CD4-positive, alpha-beta T cell treated with Interleukin-4 for 4 hours (primary cell): ENCODE data around the gene GRK6.

ENCODE experiments used
- DNase-seq: peaks from one replicate; pipeline ENCODE4 v3.0.0-alpha.2; 2020

The GRK6 gene

DNA sequence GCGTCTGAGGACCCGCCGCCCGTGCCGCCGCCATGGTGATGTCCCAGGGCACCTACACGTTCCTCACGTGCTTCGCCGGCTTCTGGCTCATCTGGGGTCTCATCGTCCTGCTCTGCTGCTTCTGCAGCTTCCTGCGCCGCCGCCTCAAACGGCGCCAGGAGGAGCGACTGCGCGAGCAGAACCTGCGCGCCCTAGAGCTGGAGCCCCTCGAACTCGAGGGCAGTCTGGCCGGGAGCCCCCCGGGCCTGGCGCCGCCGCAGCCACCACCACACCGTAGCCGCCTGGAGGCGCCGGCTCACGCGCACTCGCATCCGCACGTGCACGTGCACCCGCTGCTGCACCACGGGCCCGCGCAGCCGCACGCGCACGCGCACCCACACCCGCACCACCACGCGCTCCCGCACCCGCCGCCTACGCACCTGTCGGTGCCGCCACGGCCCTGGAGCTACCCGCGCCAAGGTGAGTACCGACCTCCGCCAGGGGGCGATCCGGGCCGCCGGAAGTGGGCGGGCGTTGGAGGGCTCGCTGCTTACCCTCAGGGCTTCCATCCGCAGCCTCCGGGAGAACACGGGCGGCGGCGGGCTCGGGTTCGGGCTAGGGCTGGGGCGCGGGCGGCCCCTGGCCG lies 28.7 kb downstream of the GRK6 start:
- peak; percentile 88 for DNase-seq

DNA sequence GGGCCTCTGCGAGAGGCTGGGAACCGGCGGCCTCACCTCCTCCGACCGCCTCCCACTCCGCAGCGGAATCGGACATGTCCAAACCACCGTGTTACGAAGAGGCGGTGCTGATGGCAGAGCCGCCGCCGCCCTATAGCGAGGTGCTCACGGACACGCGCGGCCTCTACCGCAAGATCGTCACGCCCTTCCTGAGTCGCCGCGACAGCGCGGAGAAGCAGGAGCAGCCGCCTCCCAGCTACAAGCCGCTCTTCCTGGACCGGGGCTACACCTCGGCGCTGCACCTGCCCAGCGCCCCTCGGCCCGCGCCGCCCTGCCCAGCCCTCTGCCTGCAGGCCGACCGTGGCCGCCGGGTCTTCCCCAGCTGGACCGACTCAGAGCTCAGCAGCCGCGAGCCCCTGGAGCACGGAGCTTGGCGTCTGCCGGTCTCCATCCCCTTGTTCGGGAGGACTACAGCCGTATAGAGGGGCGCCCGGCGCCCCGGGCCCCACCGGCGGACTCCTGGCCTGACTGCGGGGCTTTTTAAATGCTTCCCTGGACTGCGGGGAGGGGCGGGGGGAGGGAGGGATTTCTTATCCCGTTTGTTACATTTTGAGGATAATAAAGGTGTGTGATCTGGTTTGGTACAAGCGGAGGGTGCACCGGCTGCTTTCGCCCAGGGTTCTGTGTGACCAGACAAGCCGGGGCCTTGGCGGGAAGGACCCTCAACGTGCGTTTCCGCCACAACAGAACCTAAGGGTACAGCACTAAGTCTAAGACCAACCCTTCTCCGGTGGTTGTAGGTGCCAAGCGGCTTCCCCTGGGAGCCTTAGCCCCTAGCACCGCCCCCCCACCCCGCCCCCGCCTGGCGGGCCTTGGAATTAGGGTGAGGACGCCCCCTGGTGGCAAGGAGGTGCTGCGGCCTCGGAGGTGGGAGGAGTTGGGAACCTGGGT lies 29.4 kb downstream of the GRK6 start:
- peak; percentile 89 for DNase-seq

DNA sequence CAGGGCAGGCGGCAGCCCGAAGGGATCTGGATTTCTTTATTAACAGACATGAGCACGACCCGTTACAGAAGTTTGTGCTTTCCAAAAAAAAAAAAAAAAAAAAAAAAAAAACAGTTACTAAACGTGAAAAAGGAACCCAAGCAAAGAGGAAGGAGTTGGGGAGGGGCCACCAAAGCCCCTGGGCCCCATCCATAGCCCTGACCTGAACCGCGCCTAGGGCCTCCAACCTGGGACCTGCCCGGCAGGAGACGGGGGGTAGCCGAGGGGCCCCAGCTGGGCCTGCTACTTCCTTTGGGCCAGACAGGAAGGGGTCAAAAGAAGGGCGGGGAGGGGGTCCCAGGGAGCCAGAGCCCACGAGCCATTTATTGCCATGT lies 30.1 kb downstream of the GRK6 start:
- no peak for DNase-seq

DNA sequence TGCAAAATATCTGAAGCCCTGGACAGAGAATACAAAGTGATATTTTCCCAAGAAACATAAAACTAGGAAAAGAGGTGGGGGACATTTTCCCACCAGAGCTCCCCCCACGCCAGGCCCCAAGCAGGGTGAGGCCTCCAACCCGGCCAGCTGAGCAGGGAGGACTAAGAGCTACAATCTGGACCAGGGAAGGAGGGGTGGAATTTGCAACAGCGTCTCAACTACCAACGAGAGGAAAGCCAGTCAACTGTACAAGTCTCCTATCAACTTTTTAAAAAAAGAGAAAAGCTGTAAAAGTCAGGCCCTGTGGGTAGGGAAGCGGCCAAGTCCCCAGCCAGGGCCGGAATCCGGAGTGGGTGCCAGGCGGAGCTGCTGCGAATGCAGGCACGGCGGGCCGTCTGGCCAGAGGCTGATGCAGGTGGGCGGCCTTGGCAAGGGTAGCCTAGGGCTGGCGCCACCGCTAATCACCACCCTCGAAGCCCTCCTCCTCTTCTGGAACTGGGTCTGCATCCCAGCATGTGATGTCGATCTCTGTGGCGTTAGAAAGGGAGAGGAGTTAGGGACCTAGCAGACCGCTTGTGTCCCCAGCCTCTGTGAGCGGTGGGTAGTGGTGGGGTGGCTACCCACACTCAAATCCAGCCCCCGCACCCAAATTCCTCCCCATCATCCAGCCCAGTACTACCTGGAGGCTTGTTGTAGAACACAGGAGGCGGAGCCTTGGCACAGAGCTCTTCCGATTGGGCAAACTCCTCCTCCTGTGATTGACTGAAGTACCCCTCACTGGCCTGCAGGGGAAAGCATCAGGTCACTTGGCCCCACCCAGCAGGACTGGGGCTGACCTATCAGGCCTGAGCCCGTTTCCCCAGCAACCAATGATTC lies 30.7 kb downstream of the GRK6 start:
- peak; percentile 62 for DNase-seq

DNA sequence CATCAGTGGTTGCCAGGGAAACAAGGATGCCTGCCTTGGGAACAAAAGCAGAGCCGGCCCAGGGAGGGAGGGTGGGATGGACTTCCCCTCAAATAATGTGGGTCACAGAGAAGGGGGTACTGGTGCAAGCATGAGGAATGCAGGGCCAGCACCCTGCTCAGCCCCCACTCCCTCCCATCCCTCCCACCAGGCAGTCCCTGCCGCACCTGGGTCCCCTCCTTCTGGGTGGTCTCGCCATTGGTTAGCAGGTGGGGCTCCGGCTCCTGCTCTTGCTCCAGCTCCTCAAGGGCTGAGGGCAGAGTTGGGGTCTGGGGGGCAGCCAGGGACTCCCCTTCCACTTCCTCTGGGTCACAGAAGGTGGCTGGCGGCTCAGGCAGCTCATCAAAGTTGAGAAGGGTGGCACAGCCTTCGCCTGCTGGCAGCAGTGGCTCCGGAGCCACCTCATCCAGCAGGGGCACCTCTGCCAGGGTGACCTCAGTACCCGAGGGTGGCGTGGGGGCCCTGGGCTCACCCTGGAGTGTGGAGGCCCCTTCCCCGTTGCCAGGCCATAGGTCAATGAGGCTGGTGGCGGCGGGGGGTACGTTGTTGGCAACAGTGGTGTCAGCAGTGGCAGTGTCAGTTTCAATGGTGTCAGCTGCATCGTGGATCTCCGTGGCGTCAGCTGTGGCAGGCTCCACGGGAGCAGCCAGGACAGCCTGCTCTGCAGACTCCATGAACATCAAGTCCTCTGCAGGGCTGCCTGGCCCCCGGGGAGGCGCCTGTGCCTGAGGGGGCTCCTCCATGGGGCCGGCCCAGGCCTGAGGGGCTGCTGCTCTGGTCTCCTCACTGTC lies 31.6 kb downstream of the GRK6 start:
- DNase-seq = no peak

DNA sequence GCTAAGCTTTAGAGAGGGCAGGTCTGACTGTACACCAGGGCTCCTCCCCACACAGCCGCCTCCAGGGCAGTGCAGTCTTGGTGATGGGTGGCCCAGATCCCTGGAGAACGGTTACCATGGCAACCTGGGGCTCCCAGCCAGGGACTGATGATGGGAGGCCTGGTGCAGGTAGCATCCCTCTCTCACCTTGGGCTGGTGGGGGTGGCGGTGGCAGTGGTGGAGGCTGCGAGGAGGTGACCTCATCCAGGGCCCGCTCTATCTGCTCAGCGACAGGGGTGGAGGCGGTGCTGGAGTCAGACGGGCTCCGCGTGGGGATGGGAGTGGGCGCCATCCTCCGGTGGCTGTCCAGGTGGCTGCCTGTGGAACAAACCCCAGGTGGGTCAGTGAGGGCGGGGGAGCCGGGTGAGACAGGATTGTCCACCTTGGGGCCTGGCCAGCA lies 32.5 kb downstream of the GRK6 start:
- DNase-seq = no peak

DNA sequence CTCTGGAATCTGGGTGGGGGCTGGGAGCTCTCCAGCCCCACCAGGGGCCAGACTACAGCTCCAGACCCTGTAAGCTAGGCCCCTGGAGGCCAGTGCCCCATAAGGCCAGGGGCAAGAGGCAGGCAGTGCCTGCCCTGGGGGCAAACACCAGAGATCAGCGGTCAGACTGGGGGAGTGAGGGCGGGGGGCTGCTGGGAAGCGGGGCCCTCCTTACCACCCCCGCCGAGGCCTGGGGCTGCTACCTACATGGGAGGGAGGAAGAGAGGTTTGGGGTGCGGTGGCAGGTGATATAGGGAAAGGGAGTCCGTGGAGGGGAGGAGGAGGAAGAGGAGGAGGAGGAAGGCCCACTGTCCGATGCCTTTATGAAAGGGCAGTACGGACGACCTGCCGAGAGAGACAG lies 32.9 kb downstream of the GRK6 start:
- no peak for DNase-seq

DNA sequence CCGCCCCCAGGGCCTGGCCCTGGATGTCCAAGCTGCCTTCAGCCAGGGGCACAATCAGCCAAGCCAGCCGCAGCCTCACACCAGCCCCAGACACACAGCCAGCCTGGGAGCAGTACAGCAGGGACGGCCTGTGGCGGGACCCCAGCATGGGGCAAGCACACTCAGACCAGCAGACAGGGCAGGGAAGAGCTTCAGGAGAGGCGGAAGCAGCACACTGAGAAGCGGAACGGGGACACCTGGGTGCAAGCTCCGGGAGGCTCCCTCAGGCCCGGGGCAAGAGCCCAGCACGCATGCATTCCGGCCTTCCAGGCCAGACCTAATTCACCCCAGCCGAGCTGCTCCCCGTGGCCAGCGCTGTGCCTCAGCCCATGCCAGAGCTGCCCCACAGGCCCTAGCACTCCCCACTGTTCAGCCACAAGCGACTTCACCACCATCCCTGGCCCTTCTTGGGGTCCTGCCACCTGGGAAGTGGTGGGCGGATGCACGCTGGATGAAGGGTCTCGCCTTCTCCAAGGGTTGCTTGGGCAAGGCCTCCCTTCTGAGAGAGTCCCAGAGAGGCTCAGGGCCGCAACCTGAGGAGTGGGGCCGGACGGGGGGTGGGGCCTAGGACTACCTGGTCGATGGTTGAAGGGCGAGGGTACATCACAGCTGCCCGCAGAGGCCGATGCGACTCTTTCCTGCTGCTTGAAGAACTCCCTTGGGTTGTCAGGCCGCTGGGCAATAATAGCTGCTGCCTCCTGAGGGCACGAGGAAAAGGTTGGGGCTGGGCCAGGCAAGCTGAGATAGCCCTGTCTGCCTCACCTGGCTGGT lies 33.5 kb downstream of the GRK6 start:
- DNase-seq = no peak

DNA sequence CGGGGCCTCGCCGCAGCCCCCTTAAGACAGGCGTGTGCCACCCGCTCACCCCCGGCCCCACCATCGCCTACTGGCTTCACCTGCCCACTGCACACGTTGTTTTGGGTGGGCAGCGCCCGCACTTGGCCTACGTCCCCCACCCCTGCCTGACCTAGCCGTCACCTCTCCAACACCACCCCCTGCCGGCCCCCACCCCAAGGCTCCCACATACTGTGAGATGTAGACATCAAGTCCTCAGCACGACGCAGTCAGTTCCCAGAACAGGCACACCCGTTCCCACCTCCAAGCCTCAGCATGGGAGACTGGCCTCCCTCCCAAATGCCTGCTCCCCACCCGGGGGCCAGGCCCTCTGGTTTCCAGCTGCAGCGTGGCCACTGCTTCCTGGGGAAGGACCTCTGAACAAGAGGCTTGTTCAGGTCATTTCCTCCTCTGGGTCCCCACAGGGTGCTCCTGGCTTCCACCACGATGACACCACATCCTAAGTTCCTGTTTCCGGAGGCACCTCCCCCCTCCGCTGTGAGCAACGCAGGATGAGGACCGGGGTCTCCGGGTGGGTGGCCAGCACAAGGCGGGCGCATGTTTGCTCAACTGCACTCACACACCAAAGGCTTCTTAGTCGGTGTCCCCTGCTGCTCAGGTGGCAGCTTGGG lies 35.7 kb downstream of the GRK6 start:
- DNase-seq = no peak

DNA sequence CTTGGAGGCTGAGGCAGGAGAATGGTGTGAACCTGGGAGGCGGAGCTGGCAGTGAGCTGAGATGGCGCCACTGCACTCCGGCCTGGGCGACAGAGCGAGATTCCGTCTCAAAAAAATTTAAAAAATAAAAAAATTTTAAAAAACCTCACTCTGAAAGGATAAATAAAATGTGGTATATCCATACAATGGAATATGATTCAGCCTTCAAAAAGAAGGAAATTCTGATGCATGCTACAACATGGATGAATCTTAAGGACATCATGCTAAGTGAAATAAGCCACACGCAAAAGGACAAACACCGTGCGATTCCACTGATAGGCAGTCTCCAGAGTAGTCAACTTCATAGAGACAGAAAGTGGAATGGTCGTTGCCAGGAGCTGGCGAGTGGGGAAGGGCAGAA lies 38.6 kb downstream of the GRK6 start:
- no peak for DNase-seq

DNA sequence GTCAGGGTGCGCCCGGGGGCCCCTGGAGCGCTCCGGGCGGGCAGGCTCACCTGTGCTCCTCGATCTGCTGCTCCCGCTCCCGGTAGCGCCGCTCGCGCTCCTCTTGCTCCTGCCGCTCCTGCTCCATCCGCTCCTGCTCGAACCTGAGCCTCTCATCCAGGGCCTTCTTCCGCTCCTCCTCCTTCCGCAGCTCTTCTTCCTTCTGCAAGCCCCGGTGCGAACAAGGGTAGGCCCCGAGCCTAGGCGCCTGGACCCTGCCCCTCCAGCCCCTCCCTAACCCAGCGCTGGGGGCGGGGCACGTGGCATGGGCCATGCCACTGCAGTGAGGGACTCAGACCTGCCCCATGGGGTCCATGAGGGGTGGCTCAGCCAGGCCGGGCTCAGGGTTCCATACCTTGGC lies 40.4 kb downstream of the GRK6 start:
- no peak for DNase-seq

DNA sequence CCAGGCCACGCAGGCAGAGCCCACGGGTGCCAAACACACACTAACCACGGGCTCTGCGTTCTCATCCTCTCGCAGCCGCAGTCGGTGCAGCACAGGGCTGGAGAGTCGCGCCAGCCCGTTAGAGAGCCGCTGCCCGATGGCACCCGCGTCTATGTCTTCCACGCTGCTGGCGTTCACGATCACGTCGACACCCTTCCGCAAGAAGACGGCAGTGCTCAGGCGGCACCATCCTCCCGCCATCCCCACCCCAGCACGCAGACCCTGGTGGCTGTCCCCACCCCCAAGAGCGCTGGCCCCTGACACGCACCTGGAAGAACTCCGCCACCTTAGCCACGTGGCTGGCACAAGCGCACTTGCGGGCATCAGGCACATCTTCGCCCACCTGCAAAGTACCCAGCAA lies 41.0 kb downstream of the GRK6 start:
- no peak for DNase-seq

DNA sequence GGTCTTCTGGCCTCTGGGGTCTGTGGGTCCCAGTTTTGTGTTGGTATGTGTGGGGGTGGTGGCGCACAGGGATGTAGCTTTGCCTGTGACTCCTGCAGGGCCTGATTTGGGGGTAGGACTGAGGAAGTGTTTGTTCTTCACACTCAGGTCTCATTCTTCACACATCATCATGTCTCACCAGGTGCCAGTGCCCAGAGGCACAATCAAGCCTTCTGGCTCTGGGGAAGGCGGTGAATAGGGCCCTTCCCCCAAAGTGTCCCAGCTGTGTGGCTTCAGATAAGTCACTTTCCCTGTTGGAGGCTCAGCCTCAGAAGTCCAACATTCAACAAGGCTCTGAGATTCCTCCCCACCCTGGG lies 41.8 kb downstream of the GRK6 start:
- DNase-seq = no peak

DNA sequence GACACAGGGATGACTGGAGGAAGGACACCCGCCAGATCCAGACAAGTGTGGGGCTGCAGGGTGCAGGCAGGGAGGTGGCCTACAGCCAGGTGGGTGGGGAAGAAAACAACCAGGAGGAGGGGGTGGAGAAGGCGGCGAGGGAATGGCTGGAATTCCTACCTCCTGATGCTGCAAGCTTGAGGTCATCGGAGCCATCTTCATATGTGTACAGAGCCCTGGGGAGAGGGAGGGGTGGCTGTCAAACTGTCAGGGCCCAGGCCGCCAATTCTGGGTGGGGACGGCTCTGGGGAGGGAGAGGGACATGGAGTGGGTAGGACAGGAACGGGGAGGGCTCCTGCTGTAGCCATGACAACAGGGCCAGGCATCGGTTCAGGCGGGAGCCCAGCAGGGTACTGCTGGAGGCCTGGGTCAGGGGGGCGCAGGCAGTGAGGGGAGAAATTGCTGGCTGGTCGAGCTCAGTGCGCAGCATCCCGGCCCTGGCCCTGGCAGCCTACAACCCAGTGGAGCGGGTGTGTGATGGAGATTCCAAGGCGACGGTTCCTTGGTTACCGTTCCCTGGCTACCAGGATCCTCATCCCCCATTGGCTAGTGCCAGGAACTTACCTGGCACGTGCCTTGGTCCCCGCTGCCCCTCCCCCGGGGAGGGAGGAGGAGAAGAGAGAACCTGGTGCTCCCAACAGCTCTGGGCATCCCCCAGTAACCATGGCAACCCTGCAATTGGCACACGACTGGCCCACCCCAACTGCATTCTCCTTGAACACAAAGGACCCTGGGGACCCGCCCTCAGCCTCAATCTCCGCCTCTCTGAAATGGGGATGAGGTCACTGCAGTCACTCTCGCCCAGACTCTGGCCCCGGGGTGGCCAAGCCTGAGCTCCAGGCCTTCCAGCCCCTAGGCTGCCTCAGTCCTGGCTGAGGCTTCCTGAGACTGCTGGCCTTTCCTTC lies 42.5 kb downstream of the GRK6 start:
- no peak for DNase-seq

DNA sequence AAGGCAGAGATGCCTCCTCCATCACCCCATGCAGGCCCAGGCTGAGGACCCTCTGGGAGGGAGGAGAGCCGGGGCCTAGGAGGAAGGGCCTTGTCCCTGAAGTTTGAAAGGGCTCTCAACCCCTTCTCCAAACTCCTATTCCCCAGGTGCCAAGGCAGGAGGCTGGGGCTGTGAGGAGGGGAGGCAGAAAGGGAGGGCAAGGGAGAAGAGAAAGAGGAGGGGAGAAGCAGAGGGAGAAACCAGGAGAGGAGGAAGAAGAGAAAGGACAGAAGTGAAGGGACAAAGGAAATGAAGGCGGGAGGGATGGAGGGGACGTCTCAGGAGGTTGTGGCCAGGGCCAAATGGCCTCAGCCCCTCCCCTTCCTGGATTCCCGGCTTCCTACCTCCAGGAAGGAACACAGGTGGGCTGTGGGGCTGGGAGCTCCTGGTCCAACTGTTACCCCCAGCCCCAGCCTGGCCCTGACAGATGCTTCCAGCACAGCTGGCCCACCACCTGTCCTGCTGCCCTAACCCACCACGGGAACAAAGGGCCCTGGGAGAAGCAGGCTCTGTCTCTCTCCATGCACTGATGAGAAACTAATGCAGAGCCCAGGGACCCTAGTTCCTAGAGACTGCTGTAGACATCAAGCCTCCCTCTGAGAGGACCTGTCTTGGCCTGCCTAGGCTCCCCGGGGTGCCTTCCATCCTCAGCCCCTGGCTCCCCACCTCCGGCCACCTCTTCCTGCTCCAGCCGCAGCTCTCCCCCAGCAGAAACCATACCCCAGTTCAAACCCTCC lies 43.5 kb downstream of the GRK6 start:
- DNase-seq = no peak

DNA sequence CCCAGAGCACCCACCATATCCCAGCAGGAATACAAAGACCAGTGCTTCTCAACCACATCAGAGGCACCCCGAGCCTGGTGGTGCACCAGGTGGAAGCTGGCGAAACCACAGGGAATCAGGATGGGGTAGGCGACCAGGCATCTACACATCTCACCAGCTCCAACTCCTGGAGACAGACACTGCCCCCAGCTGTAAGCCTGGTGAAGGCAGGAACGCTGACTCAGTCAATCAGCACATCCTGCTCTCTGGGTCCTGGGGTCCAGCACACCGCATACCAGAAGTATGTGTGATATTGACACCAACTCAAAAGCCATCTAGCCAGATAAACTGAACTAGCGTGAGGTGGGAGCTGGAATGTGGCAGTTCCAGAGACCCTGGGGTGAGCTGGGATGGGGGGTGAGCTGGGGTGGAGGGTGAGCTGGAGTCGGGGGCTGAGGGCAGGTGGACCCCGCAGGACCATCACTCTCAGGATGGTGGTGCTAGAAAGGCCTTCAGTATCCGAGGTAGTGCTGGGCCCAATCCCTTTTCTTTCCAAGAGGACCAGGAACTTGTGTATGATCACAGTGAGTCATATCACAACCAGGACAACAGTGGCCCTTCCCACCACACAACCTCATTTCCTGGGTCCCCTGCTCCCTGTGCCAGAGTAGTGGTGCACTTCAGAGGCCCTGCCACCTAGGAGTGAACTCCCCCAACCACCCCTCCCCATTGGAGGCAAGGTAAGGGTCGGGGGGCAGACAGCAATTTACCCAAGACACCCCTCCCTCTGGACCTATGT lies 44.5 kb downstream of the GRK6 start:
- no peak for DNase-seq

DNA sequence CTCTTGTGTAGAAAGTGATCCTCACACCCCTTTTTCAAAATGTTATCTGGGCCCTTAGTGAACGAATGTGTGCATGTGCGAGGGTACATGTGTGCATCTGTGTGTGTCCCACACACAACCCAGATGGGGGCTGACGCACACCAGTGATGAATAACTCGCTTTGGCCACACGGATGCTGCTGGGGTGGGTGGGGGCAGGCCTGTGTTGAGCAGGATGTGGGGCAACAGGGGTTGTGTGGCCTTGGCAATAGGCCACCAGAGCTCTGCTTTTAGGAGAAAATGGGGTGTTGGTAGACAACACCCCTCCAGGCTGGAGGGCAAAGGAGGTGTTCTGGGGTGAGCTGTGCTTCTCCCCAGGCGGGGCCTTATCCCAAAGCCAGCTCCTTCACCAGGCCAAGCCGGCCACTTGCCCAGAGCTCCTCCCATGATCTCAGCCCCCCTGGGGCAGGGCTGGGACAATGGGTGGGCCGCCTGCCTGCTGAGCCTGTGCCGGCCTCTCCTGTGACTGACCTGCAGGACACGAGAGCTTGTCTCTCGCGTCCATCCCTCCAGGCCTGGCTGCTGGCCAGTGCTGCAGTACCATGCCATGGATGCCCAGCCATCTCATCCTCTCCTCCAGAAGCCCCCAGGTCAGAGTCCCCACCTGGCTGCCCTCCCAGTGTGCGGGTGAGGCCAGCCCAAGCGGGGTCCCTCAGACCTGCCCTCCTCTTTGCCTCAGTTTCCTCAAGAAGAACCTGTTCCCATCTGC lies 45.3 kb downstream of the GRK6 start:
- DNase-seq = peak; percentile 42
